Mucosa of gallbladder (tissue), 1 donor: ENCODE measurements around the gene FBXO11. TPM values are rescaled to one million over a fixed set of nuclear protein-coding genes. Genes with fewer than 3 reads are reported as not detected.

Source experiments
- DNase-seq: peaks from one replicate; pipeline ENCODE4 v3.0.0-alpha.2; 2020; ENCODE audit warnings: low spot score
- total RNA-seq: library from RNA; stranded (reverse); gene quantifications from one replicate; pipeline ENCODE4 v1.2.1, GENCODE V29; 2021
- donor health status: DM: no; HTN: no; CAD: no.

FBXO11 gene
- total RNA-seq, 1 donor from 2014 or later = 58.2 TPM

DNA sequence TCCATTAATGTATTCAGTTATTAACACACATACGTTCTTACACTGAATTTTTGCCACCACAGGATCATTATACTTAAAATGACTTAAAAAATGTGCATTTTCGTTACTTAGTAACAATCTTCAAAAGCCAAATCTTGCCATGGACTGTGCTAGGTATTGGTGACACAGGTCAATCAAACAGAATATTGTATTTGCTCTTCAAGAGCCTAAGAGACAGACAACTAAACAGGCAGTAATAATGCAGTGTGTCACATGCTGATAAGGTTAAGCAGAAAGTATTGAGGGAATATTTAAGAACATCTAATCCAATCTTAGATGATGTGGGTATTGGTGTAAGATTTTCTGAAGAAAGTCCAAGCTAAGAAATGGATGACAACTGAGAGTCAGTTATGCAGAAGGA, 56.9 kb downstream of the FBXO11 start:
- no peak for DNase-seq

DNA sequence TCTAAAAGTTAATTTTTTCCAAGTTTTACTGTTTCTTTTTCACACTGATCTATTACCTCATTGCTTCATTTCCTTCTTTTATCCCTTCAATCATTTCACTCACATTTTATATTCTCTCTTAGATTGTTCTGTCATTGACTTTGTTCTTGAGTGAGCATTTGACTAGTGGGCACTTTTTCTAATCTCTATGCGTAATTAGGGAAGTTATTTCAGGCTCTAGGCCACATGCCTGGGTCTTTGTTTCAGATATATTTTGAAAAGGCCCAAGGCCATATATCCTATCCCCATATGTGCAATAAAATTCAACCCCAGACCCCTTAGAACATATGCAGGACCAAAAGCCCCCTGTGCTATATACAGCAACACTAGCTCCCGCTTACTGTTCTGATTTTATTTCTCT, 62.1 kb downstream of the FBXO11 start:
- no peak for DNase-seq

DNA sequence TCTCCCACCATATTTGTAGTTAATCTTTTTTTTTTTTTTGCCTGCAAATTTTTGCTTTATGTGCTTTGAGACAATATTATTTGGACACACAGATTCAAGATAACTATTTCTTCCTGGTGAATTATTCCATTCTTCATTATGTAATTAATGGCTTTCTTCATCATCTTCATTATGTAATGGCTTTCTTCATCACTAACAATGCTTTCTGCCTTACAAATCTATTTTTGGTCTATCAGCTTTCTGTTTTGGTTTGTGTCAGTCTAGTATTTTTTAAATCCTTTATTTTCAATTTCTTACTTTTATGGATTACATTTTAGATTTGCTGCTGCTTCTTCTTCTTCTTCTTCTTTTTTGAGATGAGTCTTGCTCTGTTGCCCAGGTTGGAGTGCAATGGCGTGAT, 62.9 kb downstream of the FBXO11 start:
- no peak for DNase-seq

- no peak for DNase-seq
These were observed 63.5 kb downstream of the FBXO11 start for GRCh38 chr2:47842846-47843245.

GRCh38 chr2:47838686-47839085, 67.6 kb downstream of the FBXO11 start:
- DNase-seq = no peak

DNA sequence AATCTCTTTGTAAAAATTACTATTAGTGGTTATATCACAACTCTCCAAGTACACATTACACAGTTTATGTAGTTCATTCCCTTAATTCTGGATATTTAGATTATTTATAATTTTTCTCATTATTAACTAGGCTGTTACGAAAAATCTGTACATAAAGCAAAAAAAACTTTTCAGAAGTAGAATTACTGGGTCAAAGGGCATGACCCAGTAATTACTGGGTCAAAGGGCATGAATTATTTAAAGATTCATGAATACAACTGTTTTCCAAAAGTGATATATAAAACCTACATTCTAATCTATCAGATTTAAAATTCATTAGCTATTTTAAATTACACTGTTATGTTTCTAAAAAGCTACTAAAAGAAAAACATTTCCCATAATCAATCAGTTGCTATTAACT, 68.0 kb downstream of the FBXO11 start:
- DNase-seq = no peak

GRCh38 chr2:47833516-47833968, 72.8 kb downstream of the FBXO11 start:
- no peak for DNase-seq

GRCh38 chr2:47822518-47822917, 83.8 kb downstream of the FBXO11 start:
- no peak for DNase-seq

- DNase-seq = no peak
These were observed 86.5 kb downstream of the FBXO11 start for GRCh38 chr2:47819834-47820233.

DNA sequence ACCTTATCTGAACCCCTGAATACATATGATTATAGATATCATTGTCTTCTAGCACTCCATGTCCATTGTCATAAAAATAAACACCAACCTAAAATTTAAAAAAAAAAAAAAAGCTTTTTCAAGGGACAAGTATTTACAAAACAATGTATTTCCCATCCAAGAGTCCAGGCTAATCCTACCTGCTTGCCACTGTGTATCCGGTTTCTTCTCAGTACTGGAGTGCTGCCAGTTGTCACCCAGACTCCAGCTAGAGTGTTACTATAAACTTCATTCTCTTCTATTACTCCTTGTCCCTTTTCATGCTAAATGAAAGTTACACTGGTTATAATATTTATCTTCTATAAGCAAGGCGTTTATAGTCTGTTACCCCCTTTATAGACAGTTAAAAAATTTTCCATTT, 87.5 kb downstream of the FBXO11 start:
- DNase-seq = no peak

DNA sequence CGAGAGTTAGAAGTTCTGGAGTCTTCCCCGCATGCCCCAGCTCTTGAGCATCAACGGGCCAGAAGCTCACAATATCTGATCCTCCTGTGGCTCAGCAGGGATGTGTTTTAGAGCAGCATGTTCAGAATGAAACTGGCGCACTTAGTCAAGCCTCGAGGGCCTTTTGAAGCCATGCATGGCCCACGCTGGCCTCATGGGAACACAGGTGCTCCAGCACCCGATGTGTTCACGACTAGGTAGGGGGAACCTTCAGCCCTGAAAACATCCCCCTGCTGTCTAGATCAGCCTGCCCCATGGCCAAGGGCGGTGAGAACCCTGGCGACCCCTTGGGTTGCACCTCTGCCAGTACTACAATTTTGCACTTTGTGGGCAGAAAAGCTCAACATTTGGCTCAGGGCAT, 90.5 kb downstream of the FBXO11 start:
- DNase-seq = no peak

DNA sequence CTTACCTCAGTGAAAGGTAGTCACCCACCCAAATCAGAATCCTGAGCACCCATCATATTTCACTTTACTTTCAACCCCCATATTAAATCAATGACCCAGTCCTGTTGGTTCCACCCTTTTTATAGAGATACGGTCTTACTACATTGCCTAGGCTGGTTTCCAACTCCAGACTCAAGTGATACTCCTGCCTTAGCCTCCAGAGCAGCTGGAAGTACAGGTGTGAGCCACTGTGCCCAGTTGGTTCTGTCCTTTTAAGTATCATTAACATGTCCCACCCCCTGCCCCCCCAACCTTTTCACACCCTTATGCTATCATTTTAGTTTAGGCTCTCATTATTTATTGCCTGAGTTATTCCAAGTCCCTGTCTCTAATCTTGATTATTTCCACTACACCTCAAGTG, 94.6 kb downstream of the FBXO11 start:
- DNase-seq = no peak

DNA sequence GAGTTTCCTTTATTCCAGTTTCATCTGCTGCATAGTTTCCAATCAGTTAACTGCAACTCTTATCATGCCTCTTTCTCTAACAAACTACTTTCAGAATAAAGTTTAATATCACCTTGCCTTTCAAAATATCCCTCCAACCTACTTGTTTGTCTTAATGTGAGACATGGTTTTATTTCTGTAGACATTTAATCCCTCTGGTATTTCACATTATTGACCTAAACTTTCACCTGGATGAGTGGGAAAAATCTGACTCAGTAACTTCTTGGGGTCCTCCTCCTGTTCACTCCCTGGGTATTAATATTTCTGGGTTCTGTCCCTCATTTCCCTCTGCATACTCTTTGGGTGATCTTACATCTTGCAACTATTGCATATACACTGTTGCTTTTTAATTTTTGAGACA, 95.4 kb downstream of the FBXO11 start:
- no peak for DNase-seq

GRCh38 chr2:47809903-47810302, 96.4 kb downstream of the FBXO11 start:
- no peak for DNase-seq

GRCh38 chr2:47808614-47809013, 97.7 kb downstream of the FBXO11 start:
- no peak for DNase-seq

- no peak for DNase-seq
These were observed 100.4 kb downstream of the FBXO11 start for GRCh38 chr2:47805850-47806249.

- DNase-seq = no peak
These were observed 102.5 kb downstream of the FBXO11 start for GRCh38 chr2:47803770-47804169.

- DNase-seq = no peak
These were observed 102.9 kb downstream of the FBXO11 start for GRCh38 chr2:47803363-47803762.

DNA sequence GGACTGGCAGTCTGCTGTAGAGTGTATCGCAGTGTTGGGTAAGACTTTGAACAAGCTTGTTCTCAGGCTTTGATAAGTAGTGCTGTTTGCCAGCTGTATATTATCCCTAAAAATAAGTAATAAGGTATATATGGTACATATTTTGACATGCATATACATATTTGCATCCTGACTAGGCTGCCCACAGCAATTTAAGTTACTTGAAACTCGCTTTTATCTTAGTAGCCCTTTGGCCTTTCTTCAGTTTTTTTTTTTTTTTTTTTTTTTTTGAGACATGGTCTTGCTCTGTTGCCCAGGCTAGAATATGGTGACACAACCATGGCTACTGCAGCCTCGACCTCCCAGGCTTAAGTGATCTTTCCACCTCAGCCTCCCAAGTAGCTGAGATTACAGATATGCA, 105.2 kb downstream of the FBXO11 start:
- no peak for DNase-seq

- no peak for DNase-seq
These were observed 107.2 kb downstream of the FBXO11 start for GRCh38 chr2:47799031-47799609.

GRCh38 chr2:47798631-47799030, 107.7 kb downstream of the FBXO11 start:
- no peak for DNase-seq

DNA sequence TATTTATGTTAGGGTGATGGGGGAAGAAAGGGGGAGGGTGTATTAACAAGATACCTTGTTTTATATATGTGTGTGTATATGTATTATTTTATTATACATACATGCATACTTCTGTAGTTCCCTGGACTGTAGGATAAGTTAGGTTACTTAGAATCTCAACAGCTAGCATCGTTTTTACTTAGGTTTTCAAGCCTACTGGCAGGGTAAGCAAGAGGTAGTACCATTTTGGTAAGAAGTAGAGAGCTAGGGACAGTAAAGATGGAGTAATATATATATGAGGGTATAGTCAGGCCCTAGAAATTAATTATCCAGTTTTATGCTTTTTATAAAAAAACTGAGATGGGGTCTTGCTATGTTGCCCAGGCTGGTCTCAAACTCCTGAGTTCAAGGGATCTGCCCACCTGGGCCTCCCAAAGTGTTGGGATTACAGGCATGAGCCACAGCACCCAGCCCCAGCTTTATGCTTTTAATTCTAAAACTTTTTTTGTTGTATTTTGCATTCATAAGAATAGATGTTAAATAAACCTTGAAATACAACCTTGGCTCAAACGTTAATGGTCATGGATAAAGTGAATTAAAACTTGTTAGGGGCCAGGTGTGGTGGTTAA, 110.1 kb downstream of the FBXO11 start:
- DNase-seq = no peak

GRCh38 chr2:47785986-47786385, 120.3 kb downstream of the FBXO11 start:
- DNase-seq = no peak

GRCh38 chr2:47784352-47784851, 121.9 kb downstream of the FBXO11 start:
- no peak for DNase-seq
